ENCODE measurements around the gene PNPT1. TPM values are rescaled to one million over a fixed set of nuclear protein-coding genes. Genes with fewer than 3 reads are reported as not detected.

Gene PNPT1
- polyA plus RNA-seq, 1 donor = 14.3 TPM

GRCh38 chr2:55668956-55669355, 24.7 kb downstream of the PNPT1 start:
- no peak for DNase-seq

- no peak for DNase-seq
These were observed 40.4 kb downstream of the PNPT1 start for GRCh38 chr2:55653255-55653654.

- no peak for DNase-seq
These were observed 44.4 kb downstream of the PNPT1 start for GRCh38 chr2:55649211-55649610.

- DNase-seq = no peak
These were observed 56.8 kb downstream of the PNPT1 start for GRCh38 chr2:55636831-55637230.

GRCh38 chr2:55628931-55629330, 64.7 kb downstream of the PNPT1 start:
- no peak for DNase-seq

GRCh38 chr2:55627915-55628314, 65.7 kb downstream of the PNPT1 start:
- no peak for DNase-seq

- DNase-seq = no peak
These were observed 71.8 kb downstream of the PNPT1 start for GRCh38 chr2:55621802-55622201.

- DNase-seq = no peak
These were observed 73.4 kb downstream of the PNPT1 start for GRCh38 chr2:55620123-55620779.

- peak; percentile 63 for DNase-seq
These were observed 75.2 kb downstream of the PNPT1 start for GRCh38 chr2:55618275-55619055.

GRCh38 chr2:55618025-55618274, 75.7 kb downstream of the PNPT1 start:
- DNase-seq = no peak

GRCh38 chr2:55617175-55618024, 76.2 kb downstream of the PNPT1 start, which contains the start of gene PPP4R3B:
TSS of gene PPP4R3B (minus strand) at chr2:55617622. CDS start at chr2:55617285, 337 bp downstream.
- DNase-seq = peak; percentile 100

GRCh38 chr2:55616551-55617174, 77.0 kb downstream of the PNPT1 start:
- peak; percentile 58 for DNase-seq

- no peak for DNase-seq
These were observed 81.6 kb downstream of the PNPT1 start for GRCh38 chr2:55611997-55612396.

- no peak for DNase-seq
These were observed 82.5 kb downstream of the PNPT1 start for GRCh38 chr2:55610954-55611743.

- DNase-seq = no peak
These were observed 83.6 kb downstream of the PNPT1 start for GRCh38 chr2:55609938-55610578.

- no peak for DNase-seq
These were observed 84.3 kb downstream of the PNPT1 start for GRCh38 chr2:55609193-55609794.

- no peak for DNase-seq
These were observed 85.9 kb downstream of the PNPT1 start for GRCh38 chr2:55607717-55608116.

GRCh38 chr2:55604027-55604565, 89.5 kb downstream of the PNPT1 start:
- DNase-seq = no peak

- no peak for DNase-seq
These were observed 91.8 kb downstream of the PNPT1 start for GRCh38 chr2:55601849-55602248.

GRCh38 chr2:55598056-55598795, 95.4 kb downstream of the PNPT1 start:
- no peak for DNase-seq

Measured in hindlimb muscle (tissue), 1 donor.